H9 (cell line): ENCODE data around the gene AGL. TPM values are rescaled to one million over a fixed set of nuclear protein-coding genes. Genes with fewer than 3 reads are reported as not detected.

Experiments
- DNase-seq: peaks from one replicate; pipeline ENCODE4 v3.0.0-alpha.2; 2017
- H2AFZ ChIP-seq: one replicate; pipeline ENCODE4 v1.6.1; 2013; ENCODE audit warnings: mild to moderate bottlenecking, low read length, control low read depth, moderate library complexity
- H2AK5ac ChIP-seq: 2 replicates; pipeline ENCODE4 v1.6.1; 2013; ENCODE audit warnings: low read length, control low read depth, mixed read lengths; ENCODE audit not compliant: insufficient read length
- H2BK120ac ChIP-seq: one replicate; pipeline ENCODE4 v1.6.1; 2013; ENCODE audit warnings: low read depth, mild to moderate bottlenecking, low read length, control low read depth, inconsistent platforms; ENCODE audit not compliant: poor library complexity, severe bottlenecking
- H2BK12ac ChIP-seq: 2 replicates; pipeline ENCODE4 v1.6.1; 2013; ENCODE audit warnings: low read length, control low read depth, mixed read lengths, low read depth; ENCODE audit not compliant: insufficient read length
- H2BK15ac ChIP-seq: 2 replicates; pipeline ENCODE4 v1.6.1; 2013; ENCODE audit warnings: low read depth, low read length, control low read depth
- H2BK20ac ChIP-seq: one replicate; pipeline ENCODE4 v1.6.1; 2013; ENCODE audit warnings: low read depth, mild to moderate bottlenecking, low read length, control low read depth, inconsistent platforms; ENCODE audit not compliant: poor library complexity, severe bottlenecking
- H2BK5ac ChIP-seq: 2 replicates; pipeline ENCODE4 v1.6.1; 2013; ENCODE audit warnings: low read length, control low read depth, mixed read lengths; ENCODE audit not compliant: insufficient read length
- H3K14ac ChIP-seq: 2 replicates; pipeline ENCODE4 v1.6.1; 2013; ENCODE audit warnings: low read length, control low read depth; ENCODE audit not compliant: insufficient read depth
- H3K18ac ChIP-seq: 2 replicates; pipeline ENCODE4 v1.6.1; 2013; ENCODE audit warnings: low read depth, mild to moderate bottlenecking, mixed read lengths, low read length, control low read depth; ENCODE audit not compliant: insufficient read length
- H3K23ac ChIP-seq: 2 replicates; pipeline ENCODE4 v1.6.1; 2013; ENCODE audit warnings: low read length, control low read depth, mixed read lengths, low read depth; ENCODE audit not compliant: insufficient read length
- H3K23me2 ChIP-seq: 2 replicates; pipeline ENCODE4 v1.6.1; 2013; ENCODE audit warnings: low read depth, mild to moderate bottlenecking, mixed read lengths, low read length, control low read depth; ENCODE audit not compliant: insufficient read length, poor library complexity, severe bottlenecking
- H3K27ac ChIP-seq: 2 replicates; pipeline ENCODE4 v1.5.1; 2013; ENCODE audit warnings: low read length, control low read depth, mixed read lengths, low read depth; ENCODE audit not compliant: insufficient read length
- H3K27me3 ChIP-seq: 2 replicates; pipeline ENCODE4 v1.6.1; 2013; ENCODE audit warnings: low read length, control low read depth, inconsistent platforms; ENCODE audit not compliant: insufficient read depth
- H3K4ac ChIP-seq: 2 replicates; pipeline ENCODE4 v1.6.1; 2013; ENCODE audit warnings: low read depth, mild to moderate bottlenecking, control low read depth, inconsistent platforms, low read length, moderate library complexity
- H3K4me1 ChIP-seq: 2 replicates; pipeline ENCODE4 v1.6.1; 2013; ENCODE audit warnings: low read length, control low read depth, inconsistent platforms; ENCODE audit not compliant: insufficient read depth
- H3K4me2 ChIP-seq: 2 replicates; pipeline ENCODE4 v1.6.1; 2013; ENCODE audit warnings: low read length, control low read depth, mixed read lengths; ENCODE audit not compliant: insufficient read length, insufficient read depth
- H3K56ac ChIP-seq: 2 replicates; pipeline ENCODE4 v1.6.1; 2013; ENCODE audit warnings: low read depth, mild to moderate bottlenecking, mixed read lengths, low read length, control low read depth; ENCODE audit not compliant: insufficient read length
- H3K79me1 ChIP-seq: 2 replicates; pipeline ENCODE4 v1.6.1; 2013; ENCODE audit warnings: low read depth, mild to moderate bottlenecking, moderate library complexity, low read length, control low read depth, inconsistent platforms; ENCODE audit not compliant: insufficient read depth, poor library complexity, severe bottlenecking
- H3K79me2 ChIP-seq: 2 replicates; pipeline ENCODE4 v1.6.1; 2013; ENCODE audit warnings: low read length, control low read depth, inconsistent platforms; ENCODE audit not compliant: insufficient read depth
- H3K9ac ChIP-seq: 2 replicates; pipeline ENCODE4 v1.6.1; 2013; ENCODE audit warnings: low read length, control low read depth, mixed read lengths; ENCODE audit not compliant: insufficient read length; ENCODE audit errors: extremely low read depth
- H3K9me3 ChIP-seq: one replicate; pipeline ENCODE4 v1.6.1; 2013; ENCODE audit warnings: low read depth, low read length, inconsistent platforms; ENCODE audit not compliant: control insufficient read depth
- H3T11ph ChIP-seq: one replicate; pipeline ENCODE4 v1.6.1; 2013; ENCODE audit warnings: mild to moderate bottlenecking, low read length, control low read depth, inconsistent platforms
- H4K20me1 ChIP-seq: one replicate; pipeline ENCODE4 v1.6.1; 2013; ENCODE audit not compliant: control insufficient read depth, insufficient read length, insufficient read depth
- H4K5ac ChIP-seq: 2 replicates; pipeline ENCODE4 v1.6.1; 2013; ENCODE audit warnings: low read depth, mild to moderate bottlenecking, mixed read lengths, low read length, control low read depth; ENCODE audit not compliant: insufficient read length
- H4K8ac ChIP-seq: replicated peaks from 2 replicates; pipeline ENCODE4 v1.6.1; 2013; ENCODE audit warnings: low read length, control low read depth, mixed read lengths, low read depth; ENCODE audit not compliant: insufficient read length
- H4K91ac ChIP-seq: 2 replicates; pipeline ENCODE4 v1.6.1; 2013; ENCODE audit warnings: low read depth, mild to moderate bottlenecking, moderate library complexity, mixed read lengths, low read length, control low read depth; ENCODE audit not compliant: insufficient read length
- H3K27ac Mint-ChIP-seq, 3 experiments: 2 replicates in 2 of 3; 3 replicates in 1 of 3; pipeline ENCODE4 v1.8.0; 2020 to 2021; ENCODE audit warnings: mixed read lengths in 3 of 3, mild to moderate bottlenecking in 1 of 3, moderate library complexity in 1 of 3
- H3K27me3 Mint-ChIP-seq: 2 replicates; pipeline ENCODE4 v1.8.0; 2021; ENCODE audit warnings: low read depth, mild to moderate bottlenecking, moderate library complexity, mixed read lengths
- H3K36me3 Mint-ChIP-seq, 3 experiments: 2 replicates in 2 of 3; 3 replicates in 1 of 3; pipeline ENCODE4 v1.8.0; 2020 to 2021; ENCODE audit warnings: low read depth in 3 of 3, mixed read lengths in 3 of 3; ENCODE audit not compliant: insufficient read depth in 1 of 3
- H3K4me1 Mint-ChIP-seq, 2 experiments: 2 replicates each; pipeline ENCODE4 v1.8.0; 2020; ENCODE audit warnings: mixed read lengths in 2 of 2
- H3K4me3 Mint-ChIP-seq, 2 experiments: 2 replicates in 1 of 2; 3 replicates in 1 of 2; pipeline ENCODE4 v1.8.0; 2020 to 2021; ENCODE audit warnings: mild to moderate bottlenecking in 2 of 2, mixed read lengths in 2 of 2, moderate library complexity in 1 of 2
- H3K9me3 Mint-ChIP-seq, 2 experiments: 2 replicates in 1 of 2; 3 replicates in 1 of 2; pipeline ENCODE4 v1.8.0; 2020; ENCODE audit warnings: mild to moderate bottlenecking in 2 of 2, mixed read lengths in 2 of 2, moderate library complexity in 1 of 2
- CTCF ChIP-seq: fragments of 200-600 bp; sonication (generic); conservative IDR thresholded peaks from 3 replicates; pipeline ENCODE4 v1.8.0; 2021; ENCODE audit warnings: antibody characterized with exemption, mild to moderate bottlenecking
- WGBS: extraction: QIAGEN DNeasy Blood & Tissue Kit; methylation state at CpG from one replicate; pipeline ENCODE4 v1.1.7; 2013; ENCODE audit warnings: missing lambda C conversion rate, low lambda C conversion rate, mixed read lengths; ENCODE audit not compliant: insufficient read length; ENCODE audit errors: extremely low coverage; 5-methylcytosine and 5-hydroxymethylcytosine counted together
- total RNA-seq: library from RNA; stranded (reverse); gene quantifications from 2 replicates; pipeline ENCODE4 v1.2.1, GENCODE V29; 2021

AGL gene
- total RNA-seq, 1 experiment from 2014 or later: 24.0 TPM

DNA sequence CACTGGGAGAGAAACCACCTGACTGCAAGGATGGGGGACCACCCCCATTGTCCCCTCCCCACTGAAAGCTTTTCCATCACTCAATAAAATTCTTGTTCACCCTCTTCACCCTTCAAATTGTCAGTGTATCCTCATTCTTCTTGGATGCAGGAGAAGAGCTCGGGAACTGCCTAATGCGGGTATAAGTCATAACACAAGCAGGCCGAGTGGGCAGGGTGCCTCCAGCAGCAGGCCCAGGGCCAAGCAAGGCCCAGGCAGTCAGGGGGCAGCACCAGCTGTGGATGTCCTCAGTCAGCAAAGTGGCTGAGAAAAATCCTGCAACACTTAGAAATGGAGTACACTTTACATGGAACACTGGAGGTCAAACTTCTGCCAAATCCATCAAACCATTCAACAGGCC lies 85.9 kb downstream of the AGL start:
- no peak overlapping the region for H2AFZ ChIP-seq
- H4K8ac ChIP-seq: no peak overlapping the region
- no peak overlapping the region for H2AK5ac ChIP-seq
- H4K20me1 ChIP-seq: no peaks in the 10 kb centered on the region
- Mint-ChIP-seq H3K4me1 (no peaks in the 10 kb centered on the region), H3K36me3 (no peaks in the 10 kb centered on the region), H3K9me3 (no peaks in the 10 kb centered on the region), H3K4me3 (no peak overlapping the region; a peak in 1 of 5 replicates), H3K27ac (no peak overlapping the region), H3K27me3 (no peaks in the 10 kb centered on the region)
- H3K23ac ChIP-seq: no peak overlapping the region
- no peaks in the 10 kb centered on the region for H3K9me3 ChIP-seq
- no peak overlapping the region for H3K9ac ChIP-seq
- H2BK120ac ChIP-seq: no peak overlapping the region
- no peaks in the 10 kb centered on the region for H3K4me1 ChIP-seq
- no peaks in the 10 kb centered on the region for H3K79me1 ChIP-seq
- H2BK5ac ChIP-seq: no peak overlapping the region
- H3K56ac ChIP-seq: no peak overlapping the region
- H3K4me2 ChIP-seq: no peak overlapping the region
- TF ChIP-seq CTCF: no peak
- WGBS: no CpG with 5 or more reads among the region's 3 CpGs
- H3K4ac ChIP-seq: no peak overlapping the region
- no peaks in the 10 kb centered on the region for H3K23me2 ChIP-seq
- H4K5ac ChIP-seq: no peak overlapping the region
- H3K27ac ChIP-seq: no peak overlapping the region
- no peak for DNase-seq
- H3K14ac ChIP-seq: no peak overlapping the region
- H4K91ac ChIP-seq: no peak overlapping the region
- no peak overlapping the region for H2BK20ac ChIP-seq
- H2BK15ac ChIP-seq: no peak overlapping the region
- no peaks in the 10 kb centered on the region for H3K79me2 ChIP-seq
- no peak overlapping the region for H2BK12ac ChIP-seq
- H3T11ph ChIP-seq: no peak overlapping the region
- H3K27me3 ChIP-seq: no peaks in the 10 kb centered on the region
- H3K18ac ChIP-seq: no peak overlapping the region
